Fibroblast of pulmonary artery (primary cell): ENCODE data around the gene HIVEP3.

Source experiments
- DNase-seq: peaks from one replicate; pipeline ENCODE4 v3.0.0-alpha.2; 2010; ENCODE audit warnings: low read depth
- H3K4me3 ChIP-seq: replicated peaks from 2 replicates; pipeline ENCODE4 v1.5.1; 2011; ENCODE audit warnings: low read depth, mild to moderate bottlenecking, control low read depth, low read length, moderate library complexity
- TF ChIP-seq, protein P1 (sequence below): IDR thresholded peaks from 2 replicates; pipeline ENCODE4 v1.5.1; 2011; ENCODE audit warnings: mild to moderate bottlenecking, control low read depth, low read length, inconsistent platforms; ENCODE audit errors: missing control alignments

HIVEP3 gene

DNA sequence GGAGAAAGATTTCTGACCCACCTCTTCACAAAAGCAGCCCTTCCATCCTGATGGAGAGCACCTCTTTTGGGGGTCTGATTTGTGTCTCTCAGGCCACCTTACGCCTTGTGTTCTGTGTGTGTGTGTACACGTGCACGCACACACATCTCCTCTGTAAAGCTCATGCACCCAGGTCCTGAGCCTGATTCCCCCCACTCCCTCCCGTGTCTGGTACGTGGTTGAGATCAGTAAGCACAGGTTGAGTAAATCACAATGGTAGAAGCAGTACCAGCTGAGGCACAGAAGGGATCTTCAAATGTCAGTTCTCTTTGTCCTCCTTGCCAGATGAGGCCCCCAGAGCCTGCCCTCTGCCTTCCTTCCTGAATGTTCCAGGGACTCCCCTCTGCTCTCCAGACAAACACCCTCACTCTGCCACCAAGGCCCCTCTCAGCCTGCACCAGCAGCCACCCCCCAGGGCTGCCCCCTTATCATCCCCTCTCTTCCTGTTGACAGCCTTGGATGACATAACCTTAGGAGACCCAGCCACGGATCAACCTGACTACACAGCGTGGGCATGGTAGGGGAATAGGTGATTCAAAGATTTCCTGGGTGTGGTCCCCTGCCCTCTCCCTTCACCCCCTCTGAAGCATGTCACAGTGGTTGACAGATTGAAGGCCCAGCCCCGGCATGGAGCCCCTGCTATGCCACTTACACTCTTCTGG, 112.8 kb downstream of the HIVEP3 start:
- DNase-seq: no peak
- H3K4me3 ChIP-seq: no peak overlapping the region
- TF ChIP-seq, protein P1, sequence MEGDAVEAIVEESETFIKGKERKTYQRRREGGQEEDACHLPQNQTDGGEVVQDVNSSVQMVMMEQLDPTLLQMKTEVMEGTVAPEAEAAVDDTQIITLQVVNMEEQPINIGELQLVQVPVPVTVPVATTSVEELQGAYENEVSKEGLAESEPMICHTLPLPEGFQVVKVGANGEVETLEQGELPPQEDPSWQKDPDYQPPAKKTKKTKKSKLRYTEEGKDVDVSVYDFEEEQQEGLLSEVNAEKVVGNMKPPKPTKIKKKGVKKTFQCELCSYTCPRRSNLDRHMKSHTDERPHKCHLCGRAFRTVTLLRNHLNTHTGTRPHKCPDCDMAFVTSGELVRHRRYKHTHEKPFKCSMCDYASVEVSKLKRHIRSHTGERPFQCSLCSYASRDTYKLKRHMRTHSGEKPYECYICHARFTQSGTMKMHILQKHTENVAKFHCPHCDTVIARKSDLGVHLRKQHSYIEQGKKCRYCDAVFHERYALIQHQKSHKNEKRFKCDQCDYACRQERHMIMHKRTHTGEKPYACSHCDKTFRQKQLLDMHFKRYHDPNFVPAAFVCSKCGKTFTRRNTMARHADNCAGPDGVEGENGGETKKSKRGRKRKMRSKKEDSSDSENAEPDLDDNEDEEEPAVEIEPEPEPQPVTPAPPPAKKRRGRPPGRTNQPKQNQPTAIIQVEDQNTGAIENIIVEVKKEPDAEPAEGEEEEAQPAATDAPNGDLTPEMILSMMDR: no peak

DNA sequence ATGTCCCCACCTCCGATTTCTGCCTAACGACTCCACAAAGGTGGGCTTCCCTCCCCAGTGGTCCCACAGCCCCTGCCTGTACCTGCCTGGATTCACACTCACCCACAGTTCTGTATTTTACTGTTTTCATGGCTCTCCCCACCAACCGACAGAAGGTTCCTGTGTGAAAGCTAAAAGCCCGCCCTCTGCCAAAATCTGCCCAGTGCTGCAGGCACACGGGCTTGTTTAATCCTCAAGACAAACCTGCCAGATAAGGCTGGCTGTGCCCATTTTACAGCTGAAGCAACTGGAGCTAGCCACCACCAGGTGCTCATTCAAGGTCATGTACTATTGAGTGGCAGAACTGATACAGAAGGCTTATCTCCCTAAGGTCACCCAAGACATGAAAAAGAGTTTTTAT, 114.5 kb downstream of the HIVEP3 start:
- TF ChIP-seq, protein P1: no peak
- DNase-seq: no peak
- H3K4me3 ChIP-seq: no peak overlapping the region

DNA sequence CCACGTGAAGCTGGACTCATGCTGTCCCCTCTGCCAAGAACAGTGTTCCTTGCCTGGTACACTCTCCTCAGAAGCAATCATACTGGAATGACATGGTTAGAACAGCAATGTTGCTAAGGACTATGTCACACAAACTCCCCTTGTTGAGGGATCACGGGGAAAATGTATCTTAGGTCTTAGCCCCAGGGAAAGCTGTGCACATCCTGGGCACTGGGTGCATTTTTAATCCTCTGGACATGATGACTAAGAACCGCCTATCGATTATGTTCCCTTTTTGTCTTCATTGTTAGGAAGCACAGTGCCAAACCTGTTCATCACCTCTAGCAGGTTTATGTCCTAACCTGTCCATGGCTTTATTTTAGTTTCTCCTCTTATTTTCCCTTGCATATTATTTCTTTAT, 115.1 kb downstream of the HIVEP3 start:
- DNase-seq: no peak
- TF ChIP-seq, protein P1: no peak
- H3K4me3 ChIP-seq: no peak overlapping the region

DNA sequence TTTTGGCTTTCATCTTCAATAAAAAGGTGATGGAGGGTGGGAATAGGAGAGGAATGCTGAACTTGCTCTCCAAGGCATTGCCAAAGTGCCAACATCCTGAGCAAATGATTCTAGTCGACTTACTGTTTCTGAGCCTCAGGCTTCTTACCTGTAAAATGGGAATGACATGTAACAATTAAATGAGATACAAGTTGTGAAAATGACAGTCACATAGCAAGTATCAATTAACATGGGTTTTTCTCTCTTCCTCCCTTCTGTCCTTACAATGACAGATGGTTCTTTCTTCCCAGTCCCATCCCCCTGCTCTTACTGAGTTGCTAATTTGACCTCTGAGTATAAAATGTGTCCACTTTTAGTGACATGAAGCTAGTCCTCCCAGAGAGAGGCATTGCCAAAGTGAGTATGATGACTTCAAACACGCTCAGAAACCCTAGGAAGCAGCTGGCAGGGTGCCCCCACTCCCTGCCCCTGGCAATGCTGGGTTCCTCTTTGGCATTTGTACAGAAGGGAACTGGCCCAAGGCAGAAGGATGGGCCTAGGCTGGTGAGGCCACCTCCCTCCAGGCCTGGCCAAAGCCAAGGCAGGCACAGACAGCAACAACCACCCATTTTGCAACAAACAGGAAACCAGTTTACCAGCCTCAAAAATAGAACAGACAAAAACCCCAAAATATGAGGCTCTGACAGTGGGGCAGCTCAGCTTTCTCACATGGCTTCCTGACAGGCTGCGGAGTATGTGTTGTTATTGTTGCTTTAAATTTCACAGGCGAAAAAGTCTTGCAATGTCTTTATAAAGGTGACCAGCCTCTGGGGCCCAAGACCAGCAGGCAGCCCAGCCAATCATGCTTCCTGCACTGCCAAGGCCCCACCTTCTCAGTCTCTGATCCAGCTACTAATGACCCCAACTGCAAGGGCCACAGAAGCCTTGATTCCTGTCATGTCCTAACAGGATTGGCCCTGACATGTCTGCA, 115.9 kb downstream of the HIVEP3 start:
- TF ChIP-seq, protein P1: no peak
- H3K4me3 ChIP-seq: no peak overlapping the region
- no peak for DNase-seq

DNA sequence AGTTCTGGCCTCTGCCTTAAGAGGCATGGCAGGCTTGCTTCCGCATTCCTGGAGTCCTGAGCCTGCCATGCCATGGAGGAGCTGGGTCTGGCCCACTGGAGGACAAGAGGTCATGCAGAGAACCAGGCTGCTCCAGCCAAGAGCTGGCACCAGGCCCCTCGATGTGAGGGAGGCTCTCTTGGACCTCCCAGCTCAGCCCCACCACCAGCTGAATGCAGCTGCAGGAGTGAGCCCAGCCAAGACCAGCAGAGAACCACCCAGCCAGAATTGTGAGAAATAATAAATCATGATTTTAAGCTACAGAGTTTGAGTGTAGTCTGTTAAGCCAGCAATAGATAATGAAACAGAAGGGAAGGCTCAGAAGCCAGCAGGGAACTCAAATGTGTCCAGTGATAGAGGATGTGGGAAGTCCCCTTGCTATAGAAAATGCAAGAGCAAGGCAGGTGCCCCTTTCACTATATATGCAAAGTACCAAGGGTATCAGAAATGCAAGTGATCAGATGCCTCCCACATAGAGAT, 118.4 kb downstream of the HIVEP3 start:
- H3K4me3 ChIP-seq: no peak overlapping the region
- no peak for DNase-seq
- TF ChIP-seq, protein P1: no peak

DNA sequence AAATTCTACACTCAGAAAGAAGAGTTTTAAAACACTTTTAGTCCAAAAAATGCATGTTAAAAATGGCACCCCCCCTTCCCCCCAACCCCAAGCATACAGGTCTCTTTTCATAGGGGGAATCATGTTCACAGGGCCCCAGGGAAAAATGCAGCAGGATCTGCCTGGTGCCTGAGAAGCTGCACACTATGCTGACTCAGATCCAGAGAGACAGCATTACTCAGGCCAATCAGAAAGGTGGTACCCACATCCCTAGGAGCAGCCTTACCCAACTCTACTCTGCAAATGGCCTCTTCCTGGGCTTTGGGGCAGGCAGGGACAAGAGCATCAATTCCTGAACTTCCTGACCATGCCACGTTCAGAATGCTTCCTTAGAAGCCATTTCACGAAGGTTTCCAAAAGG, 119.0 kb downstream of the HIVEP3 start:
- H3K4me3 ChIP-seq: no peak overlapping the region
- no peak for DNase-seq
- TF ChIP-seq, protein P1: no peak
